ENCODE measurements around the gene AUNIP.

Gene AUNIP

DNA sequence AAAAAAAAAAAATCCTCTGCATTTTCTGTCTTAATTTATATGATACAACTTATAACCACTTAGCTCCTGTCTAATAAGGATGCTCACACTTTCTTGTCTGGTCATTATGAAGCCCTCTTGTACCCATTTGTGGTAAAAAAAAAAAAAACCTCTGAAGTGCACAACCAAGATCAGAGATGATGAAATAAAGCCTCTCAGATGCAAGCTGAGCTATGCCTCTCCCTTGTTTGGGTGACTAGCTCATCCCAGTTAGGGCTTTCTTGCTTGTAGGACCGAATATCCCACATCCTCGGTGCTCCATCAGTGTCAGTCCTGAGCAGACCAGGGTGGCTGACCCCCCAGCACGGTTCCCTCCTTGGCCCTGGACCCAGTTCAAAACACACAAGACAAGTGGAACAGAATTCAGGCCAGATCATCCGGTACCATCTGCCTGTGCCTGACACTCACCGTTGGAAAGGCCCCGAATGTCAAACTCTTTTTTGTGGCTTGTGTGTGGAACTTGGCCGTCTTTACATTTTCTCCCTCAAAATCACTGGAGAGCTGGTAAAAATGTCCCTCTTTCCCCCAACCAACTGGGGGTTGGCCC is 65.6 kb downstream of the AUNIP start:
- Histone ChIP-seq H3K4me3 (ENCODE audit: low read length) (no peak overlapping the region), H3K27ac (ENCODE audit: low read length) (no peak overlapping the region), H3K27me3 (ENCODE audit: control insufficient read depth, insufficient read depth, low read length) (no peaks in the 10 kb centered on the region), H3K9me3 (ENCODE audit: control insufficient read depth, insufficient read depth, low read length) (no peaks in the 10 kb centered on the region), H3K4me1 (ENCODE audit: control insufficient read depth, insufficient read depth, low read length) (no peaks in the 10 kb centered on the region; the same call in 1 of the 2 replicates), H3K36me3 (ENCODE audit: control insufficient read depth, insufficient read depth, low read length) (no peaks in the 10 kb centered on the region)
- no peak for DNase-seq (ENCODE audit: low read depth, low spot score)
- no CpG with 5 or more reads among the region's 7 CpGs for WGBS (ENCODE audit: insufficient coverage, insufficient read length)

DNA sequence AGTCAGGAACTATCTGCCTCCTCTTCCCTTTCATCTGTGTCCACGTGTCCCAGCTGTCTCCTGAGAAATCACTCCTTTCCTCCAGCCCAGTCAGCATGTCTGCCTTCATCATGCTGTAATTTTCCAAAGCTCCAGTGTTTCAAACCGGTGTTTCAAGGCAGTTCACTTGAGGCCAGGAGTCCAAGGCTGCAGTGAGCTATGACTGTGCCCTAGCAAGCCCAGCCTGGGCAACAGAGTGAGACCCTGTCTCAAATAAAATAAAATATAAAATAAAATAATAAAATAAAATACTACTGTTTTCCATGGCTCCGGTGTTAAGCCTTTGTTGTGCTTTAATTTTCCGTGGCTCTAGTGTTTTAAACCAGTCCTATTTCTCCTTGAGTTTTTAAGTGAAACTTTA is 67.1 kb downstream of the AUNIP start:
- H3K9me3 ChIP-seq (ENCODE audit: control insufficient read depth, insufficient read depth, low read length), result no peaks in the 10 kb centered on the region
- no peaks in the 10 kb centered on the region for H3K27me3 ChIP-seq (ENCODE audit: control insufficient read depth, insufficient read depth, low read length)
- no peaks in the 10 kb centered on the region for H3K4me1 ChIP-seq (ENCODE audit: control insufficient read depth, insufficient read depth, low read length)
- no peaks in the 10 kb centered on the region for H3K36me3 ChIP-seq (ENCODE audit: control insufficient read depth, insufficient read depth, low read length)
- DNase-seq (ENCODE audit: low read depth, low spot score), result no peak
- H3K4me3 ChIP-seq (ENCODE audit: low read length), result no peak overlapping the region
- WGBS (ENCODE audit: insufficient coverage, insufficient read length), result no CpG with 5 or more reads among the region's 4 CpGs
- no peak overlapping the region for H3K27ac ChIP-seq (ENCODE audit: low read length)

DNA sequence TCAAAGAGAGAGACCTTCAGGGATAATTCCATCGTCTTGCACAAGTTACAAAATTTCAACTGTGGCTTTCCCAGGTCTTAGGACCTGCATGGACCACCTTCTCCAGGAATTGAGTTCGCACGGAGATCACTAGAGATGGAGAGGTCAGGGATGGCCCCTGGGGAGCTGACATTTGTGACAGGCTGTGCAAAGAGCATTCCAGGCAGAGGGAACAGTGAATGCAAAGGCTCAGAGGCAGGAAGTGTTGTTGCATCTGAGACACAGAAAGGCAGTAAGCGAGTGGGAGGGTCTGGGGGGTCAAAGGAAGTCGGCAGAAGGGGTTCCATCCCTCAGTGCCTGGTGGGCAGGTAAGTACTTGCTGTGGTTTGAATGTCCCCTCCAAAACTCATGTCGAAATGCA is 68.8 kb downstream of the AUNIP start:
- WGBS (ENCODE audit: insufficient coverage, insufficient read length), result no CpG with 5 or more reads among the region's 6 CpGs
- DNase-seq (ENCODE audit: low read depth, low spot score), result no peak

DNA sequence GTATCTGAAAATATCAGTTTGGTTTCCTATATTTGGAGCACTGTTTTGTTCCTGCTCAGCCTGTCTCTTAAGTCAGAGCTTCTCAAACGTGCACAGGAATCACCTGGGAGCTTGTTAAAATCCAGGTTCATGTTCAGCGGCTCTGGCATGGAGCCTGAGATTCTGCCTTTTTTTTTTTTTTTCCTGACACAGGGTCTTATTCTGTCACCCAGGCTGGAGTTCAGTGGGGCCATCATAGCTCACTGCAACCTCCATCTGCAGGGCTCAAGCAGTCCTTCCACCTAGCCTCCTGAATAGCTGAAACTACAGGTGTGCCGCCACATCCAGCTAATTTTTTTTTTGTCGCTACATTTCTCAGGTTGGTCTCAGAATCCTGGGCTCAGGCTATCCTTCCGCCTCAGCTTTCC is 71.5 kb downstream of the AUNIP start:
- Histone ChIP-seq H3K4me1 (ENCODE audit: control insufficient read depth, insufficient read depth, low read length) (no peaks in the 10 kb centered on the region), H3K27me3 (ENCODE audit: control insufficient read depth, insufficient read depth, low read length) (no peaks in the 10 kb centered on the region), H3K36me3 (ENCODE audit: control insufficient read depth, insufficient read depth, low read length) (no peaks in the 10 kb centered on the region), H3K27ac (ENCODE audit: low read length) (no peak overlapping the region), H3K9me3 (ENCODE audit: control insufficient read depth, insufficient read depth, low read length) (no peaks in the 10 kb centered on the region), H3K4me3 (ENCODE audit: low read length) (no peak overlapping the region)
- WGBS (ENCODE audit: insufficient coverage, insufficient read length), result no CpG with 5 or more reads among the region's 5 CpGs
- no peak for DNase-seq (ENCODE audit: low read depth, low spot score)

More for the DNA sequence above, 68.8 kb downstream of the AUNIP start:
- Histone ChIP-seq H3K4me1 (ENCODE audit: control insufficient read depth, insufficient read depth, low read length) (no peaks in the 10 kb centered on the region), H3K27ac (ENCODE audit: low read length) (no peak overlapping the region), H3K4me3 (ENCODE audit: low read length) (no peak overlapping the region), H3K36me3 (ENCODE audit: control insufficient read depth, insufficient read depth, low read length) (no peaks in the 10 kb centered on the region), H3K9me3 (ENCODE audit: control insufficient read depth, insufficient read depth, low read length) (no peaks in the 10 kb centered on the region), H3K27me3 (ENCODE audit: control insufficient read depth, insufficient read depth, low read length) (no peaks in the 10 kb centered on the region)

DNA sequence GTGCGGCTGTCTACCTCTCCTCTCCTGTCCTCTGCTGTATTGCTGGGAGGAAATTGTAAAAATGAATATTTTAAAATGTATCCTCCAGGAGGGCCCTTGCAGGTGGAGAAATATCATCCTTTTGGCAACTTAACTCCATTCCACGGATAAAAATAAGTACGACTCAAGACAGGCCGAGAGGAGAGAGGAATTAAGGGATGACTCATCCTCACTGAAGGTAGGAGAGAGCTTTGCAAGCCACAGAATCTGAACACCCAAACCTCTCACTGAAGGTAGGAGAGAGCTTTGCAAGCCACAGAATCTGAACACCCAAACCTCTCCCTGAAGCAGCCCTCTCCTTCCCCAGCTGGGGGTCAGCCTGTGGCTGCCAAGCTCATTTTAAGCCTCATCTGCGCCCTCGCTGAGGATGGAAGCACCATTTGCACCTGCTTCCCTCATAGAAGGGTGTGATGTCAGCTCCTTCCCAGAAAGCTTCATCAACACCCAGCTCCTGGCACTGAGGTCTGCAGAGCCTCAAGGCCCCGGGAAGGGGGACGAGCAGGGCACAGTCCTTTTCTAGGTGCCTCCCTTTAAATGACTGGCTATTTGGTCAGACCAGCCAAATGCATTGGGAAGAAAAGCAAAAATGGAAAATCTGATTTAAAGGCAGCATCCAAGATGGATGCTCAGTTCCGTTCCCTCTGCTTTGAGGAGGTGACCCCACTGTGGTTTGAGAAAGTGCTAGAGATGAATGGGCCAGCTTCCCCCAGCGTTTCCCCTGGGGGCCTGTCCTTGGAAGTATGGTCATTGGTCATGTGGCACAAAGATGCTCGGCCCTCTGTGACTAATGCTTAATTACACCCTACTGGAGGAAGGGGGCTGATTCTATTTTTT is 72.1 kb downstream of the AUNIP start:
- no peak for DNase-seq (ENCODE audit: low read depth, low spot score)
- Histone ChIP-seq H3K27ac (ENCODE audit: low read length) (no peak overlapping the region), H3K4me3 (ENCODE audit: low read length) (no peak overlapping the region), H3K36me3 (ENCODE audit: control insufficient read depth, insufficient read depth, low read length) (no peaks in the 10 kb centered on the region), H3K27me3 (ENCODE audit: control insufficient read depth, insufficient read depth, low read length) (no peaks in the 10 kb centered on the region), H3K4me1 (ENCODE audit: control insufficient read depth, insufficient read depth, low read length) (no peaks in the 10 kb centered on the region), H3K9me3 (ENCODE audit: control insufficient read depth, insufficient read depth, low read length) (no peaks in the 10 kb centered on the region)
- no CpG with 5 or more reads among the region's 11 CpGs for WGBS (ENCODE audit: insufficient coverage, insufficient read length)

DNA sequence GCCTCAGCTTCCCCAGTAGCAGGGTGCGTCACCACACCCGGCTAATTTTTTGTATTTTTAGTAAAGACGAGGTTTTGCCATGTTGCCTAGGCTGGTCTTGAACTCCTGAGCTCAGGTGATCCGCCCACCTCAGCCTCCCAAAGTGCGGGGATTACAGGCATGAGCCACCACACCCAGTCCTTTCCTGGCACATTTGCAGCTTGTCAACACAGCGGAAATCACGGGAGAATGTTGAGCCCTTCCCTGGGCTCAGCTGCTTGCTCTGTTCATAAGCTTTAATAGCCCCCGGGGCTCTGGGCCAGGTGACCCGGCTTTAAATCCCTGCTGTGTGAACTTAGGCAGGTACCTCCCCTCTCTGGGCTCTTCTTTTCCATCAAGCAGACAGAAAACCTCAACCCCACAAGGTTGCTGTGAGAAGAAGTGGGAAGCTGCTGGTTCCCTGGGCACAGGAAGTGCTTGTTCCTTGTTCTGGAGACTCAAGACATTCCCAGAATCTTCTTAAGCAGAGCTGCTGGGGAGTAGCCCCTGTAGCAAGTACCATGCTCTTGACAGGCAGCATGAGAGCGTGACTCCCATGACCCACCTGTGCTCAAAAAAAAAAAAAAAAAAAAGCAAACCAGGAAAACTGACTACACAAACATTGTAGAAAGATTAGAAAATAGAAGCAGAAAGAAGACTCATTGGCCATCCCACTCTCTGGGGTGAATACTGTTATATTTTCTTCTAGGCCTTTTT is 73.8 kb downstream of the AUNIP start:
- Histone ChIP-seq H3K27me3 (ENCODE audit: control insufficient read depth, insufficient read depth, low read length) (no peaks in the 10 kb centered on the region), H3K27ac (ENCODE audit: low read length) (no peak overlapping the region), H3K4me3 (ENCODE audit: low read length) (no peak overlapping the region), H3K36me3 (ENCODE audit: control insufficient read depth, insufficient read depth, low read length) (no peaks in the 10 kb centered on the region), H3K4me1 (ENCODE audit: control insufficient read depth, insufficient read depth, low read length) (peaks cover 7% of the 10 kb centered on the region), H3K9me3 (ENCODE audit: control insufficient read depth, insufficient read depth, low read length) (no peaks in the 10 kb centered on the region)
- no CpG with 5 or more reads among the region's 10 CpGs for WGBS (ENCODE audit: insufficient coverage, insufficient read length)
- no peak for DNase-seq (ENCODE audit: low read depth, low spot score)

DNA sequence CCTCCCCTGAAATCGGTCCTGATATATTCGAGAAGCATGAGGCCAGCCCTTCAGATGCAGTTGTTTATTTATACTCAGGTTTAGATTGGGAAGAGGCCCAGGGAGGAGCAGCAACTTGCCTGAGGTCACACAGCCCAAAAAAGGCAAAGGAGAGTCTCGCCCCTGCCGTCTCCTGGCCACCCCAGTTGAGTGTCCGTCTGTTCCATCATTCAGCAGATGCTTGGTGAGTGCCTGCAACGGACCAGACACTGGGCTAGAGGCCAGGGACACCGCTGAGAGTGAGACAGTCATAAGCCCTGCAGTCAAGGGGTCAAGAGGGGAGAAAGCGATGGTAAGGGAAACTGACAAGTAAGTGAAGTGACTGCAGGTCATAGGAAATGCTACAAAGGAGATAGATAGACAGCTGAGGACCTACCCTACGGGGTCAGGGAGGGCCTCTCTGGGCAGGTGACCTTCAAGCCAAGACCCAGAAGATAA is 74.6 kb downstream of the AUNIP start:
- no peaks in the 10 kb centered on the region for H3K9me3 ChIP-seq (ENCODE audit: control insufficient read depth, insufficient read depth, low read length)
- no peak overlapping the region for H3K4me3 ChIP-seq (ENCODE audit: low read length)
- DNase-seq (ENCODE audit: low read depth, low spot score), result no peak
- H3K27me3 ChIP-seq (ENCODE audit: control insufficient read depth, insufficient read depth, low read length), result no peaks in the 10 kb centered on the region
- WGBS (ENCODE audit: insufficient coverage, insufficient read length), result no CpG with 5 or more reads among the region's 9 CpGs
- no peak overlapping the region for H3K27ac ChIP-seq (ENCODE audit: low read length)
- H3K4me1 ChIP-seq (ENCODE audit: control insufficient read depth, insufficient read depth, low read length), result peaks cover 9% of the 10 kb centered on the region
- no peaks in the 10 kb centered on the region for H3K36me3 ChIP-seq (ENCODE audit: control insufficient read depth, insufficient read depth, low read length)
